Measurements from ENCODE around the gene ATP5PO.

DNA sequence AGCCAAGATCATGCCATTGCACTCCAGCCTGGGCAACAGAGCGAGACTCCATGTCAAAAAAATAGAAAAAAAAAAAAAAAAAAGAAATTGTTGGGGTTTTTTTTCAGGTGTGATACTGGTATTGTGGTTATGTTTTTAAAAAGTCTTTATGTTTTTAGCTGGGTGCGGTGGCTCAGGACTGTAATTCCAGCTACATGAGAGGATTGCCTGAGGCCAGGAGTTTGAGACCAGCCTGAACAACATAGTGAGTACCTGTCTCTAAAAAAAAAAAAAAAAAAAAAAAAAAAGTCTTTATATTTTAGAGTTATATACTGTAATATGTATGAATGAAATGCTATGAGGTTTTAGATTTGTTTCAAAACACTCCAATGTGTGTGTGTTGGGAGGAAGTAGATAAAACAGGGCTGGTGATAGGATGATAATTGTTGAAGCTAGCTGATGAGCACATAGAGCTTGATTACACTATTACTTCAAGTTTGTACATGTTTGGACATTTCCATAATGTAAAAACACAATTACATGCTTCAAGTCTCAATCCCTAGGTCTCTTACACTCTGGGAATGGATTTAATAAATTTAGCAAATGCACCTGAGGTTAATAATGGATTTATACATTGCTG is 30.2 kb upstream of the ATP5PO start:
- TF ChIP-seq, protein P1, sequence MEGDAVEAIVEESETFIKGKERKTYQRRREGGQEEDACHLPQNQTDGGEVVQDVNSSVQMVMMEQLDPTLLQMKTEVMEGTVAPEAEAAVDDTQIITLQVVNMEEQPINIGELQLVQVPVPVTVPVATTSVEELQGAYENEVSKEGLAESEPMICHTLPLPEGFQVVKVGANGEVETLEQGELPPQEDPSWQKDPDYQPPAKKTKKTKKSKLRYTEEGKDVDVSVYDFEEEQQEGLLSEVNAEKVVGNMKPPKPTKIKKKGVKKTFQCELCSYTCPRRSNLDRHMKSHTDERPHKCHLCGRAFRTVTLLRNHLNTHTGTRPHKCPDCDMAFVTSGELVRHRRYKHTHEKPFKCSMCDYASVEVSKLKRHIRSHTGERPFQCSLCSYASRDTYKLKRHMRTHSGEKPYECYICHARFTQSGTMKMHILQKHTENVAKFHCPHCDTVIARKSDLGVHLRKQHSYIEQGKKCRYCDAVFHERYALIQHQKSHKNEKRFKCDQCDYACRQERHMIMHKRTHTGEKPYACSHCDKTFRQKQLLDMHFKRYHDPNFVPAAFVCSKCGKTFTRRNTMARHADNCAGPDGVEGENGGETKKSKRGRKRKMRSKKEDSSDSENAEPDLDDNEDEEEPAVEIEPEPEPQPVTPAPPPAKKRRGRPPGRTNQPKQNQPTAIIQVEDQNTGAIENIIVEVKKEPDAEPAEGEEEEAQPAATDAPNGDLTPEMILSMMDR (conservative IDR thresholded peaks at IDR 0.05; ENCODE audit: low read depth, low read length), result no peak
- no peak for TF ChIP-seq EZH2 (IDR thresholded peaks at IDR 0.05; ENCODE audit: borderline replicate concordance, low read depth, low read length, poor library complexity, severe bottlenecking)

All from A673 (cell line).